ENCODE results near the gene FZD10.

DNA sequence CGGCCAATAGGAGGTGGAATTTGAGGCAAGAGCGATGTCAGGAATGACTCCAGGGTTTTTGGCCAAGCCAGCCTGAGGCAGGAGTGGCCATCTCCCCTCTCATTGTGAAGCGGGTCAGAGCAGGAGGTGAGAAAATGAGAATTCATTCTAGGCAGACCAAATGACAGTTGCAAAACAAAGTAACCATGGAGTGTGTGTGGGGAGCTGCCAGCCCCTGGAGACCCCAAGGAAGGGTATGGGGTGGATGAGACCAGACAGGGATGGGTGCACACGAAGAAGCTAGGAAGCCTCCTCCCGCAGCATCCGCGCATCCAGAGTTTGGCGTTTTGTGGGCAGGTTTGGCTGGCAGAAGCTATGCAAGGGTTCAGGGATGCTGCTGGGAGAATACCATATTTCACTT is 38.8 kb downstream of the FZD10 start:
- no peak for TF ChIP-seq CEBPB (IDR thresholded peaks at IDR 0.05)
- TF ChIP-seq, protein P1, sequence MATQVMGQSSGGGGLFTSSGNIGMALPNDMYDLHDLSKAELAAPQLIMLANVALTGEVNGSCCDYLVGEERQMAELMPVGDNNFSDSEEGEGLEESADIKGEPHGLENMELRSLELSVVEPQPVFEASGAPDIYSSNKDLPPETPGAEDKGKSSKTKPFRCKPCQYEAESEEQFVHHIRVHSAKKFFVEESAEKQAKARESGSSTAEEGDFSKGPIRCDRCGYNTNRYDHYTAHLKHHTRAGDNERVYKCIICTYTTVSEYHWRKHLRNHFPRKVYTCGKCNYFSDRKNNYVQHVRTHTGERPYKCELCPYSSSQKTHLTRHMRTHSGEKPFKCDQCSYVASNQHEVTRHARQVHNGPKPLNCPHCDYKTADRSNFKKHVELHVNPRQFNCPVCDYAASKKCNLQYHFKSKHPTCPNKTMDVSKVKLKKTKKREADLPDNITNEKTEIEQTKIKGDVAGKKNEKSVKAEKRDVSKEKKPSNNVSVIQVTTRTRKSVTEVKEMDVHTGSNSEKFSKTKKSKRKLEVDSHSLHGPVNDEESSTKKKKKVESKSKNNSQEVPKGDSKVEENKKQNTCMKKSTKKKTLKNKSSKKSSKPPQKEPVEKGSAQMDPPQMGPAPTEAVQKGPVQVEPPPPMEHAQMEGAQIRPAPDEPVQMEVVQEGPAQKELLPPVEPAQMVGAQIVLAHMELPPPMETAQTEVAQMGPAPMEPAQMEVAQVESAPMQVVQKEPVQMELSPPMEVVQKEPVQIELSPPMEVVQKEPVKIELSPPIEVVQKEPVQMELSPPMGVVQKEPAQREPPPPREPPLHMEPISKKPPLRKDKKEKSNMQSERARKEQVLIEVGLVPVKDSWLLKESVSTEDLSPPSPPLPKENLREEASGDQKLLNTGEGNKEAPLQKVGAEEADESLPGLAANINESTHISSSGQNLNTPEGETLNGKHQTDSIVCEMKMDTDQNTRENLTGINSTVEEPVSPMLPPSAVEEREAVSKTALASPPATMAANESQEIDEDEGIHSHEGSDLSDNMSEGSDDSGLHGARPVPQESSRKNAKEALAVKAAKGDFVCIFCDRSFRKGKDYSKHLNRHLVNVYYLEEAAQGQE (IDR thresholded peaks at IDR 0.05; ENCODE audit: low read depth): no peak
- TF ChIP-seq, protein P2, sequence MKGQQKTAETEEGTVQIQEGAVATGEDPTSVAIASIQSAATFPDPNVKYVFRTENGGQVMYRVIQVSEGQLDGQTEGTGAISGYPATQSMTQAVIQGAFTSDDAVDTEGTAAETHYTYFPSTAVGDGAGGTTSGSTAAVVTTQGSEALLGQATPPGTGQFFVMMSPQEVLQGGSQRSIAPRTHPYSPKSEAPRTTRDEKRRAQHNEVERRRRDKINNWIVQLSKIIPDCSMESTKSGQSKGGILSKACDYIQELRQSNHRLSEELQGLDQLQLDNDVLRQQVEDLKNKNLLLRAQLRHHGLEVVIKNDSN (IDR thresholded peaks at IDR 0.05): no peak
- no peak for TF ChIP-seq EP300 (IDR thresholded peaks at IDR 0.05; ENCODE audit: borderline replicate concordance)
- no peak for TF ChIP-seq YY1 (IDR thresholded peaks at IDR 0.05; ENCODE audit: low read depth)
- no peak for TF ChIP-seq EGR1 (IDR thresholded peaks at IDR 0.05)
- no peak for TF ChIP-seq TAF1 (IDR thresholded peaks at IDR 0.05; ENCODE audit: low read depth)
